GM04503 (cell line): ENCODE measurements around the gene MATN3.

Experiments used
- DNase-seq: peaks from one replicate; pipeline ENCODE4 v3.0.0-alpha.2; 2012; ENCODE audit warnings: low read depth

The MATN3 gene

GRCh38 chr2:20001361-20001863, 11.1 kb downstream of the MATN3 start:
- no peak for DNase-seq

GRCh38 chr2:19993731-19994130, 18.7 kb downstream of the MATN3 start:
- DNase-seq: no peak

DNA sequence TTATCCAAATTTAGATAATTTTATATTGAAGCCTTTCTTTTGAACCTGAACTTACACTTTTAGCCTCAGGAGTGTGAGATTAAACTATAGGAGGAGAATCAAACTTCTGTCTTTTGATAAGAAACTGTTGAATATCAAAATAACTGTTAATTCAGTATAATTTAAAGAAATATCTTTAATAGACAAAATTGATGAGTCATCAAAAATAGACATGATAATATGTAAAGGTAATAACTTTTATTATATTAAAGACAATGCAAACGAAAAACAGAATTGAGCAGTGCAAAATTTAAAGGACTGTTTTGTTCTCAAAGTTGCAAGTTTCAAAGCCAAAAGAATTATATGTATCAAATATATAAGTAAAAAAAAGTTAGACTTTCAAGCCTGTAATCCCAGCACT, 20.6 kb downstream of the MATN3 start:
- DNase-seq: no peak

GRCh38 chr2:19990416-19990728, 22.1 kb downstream of the MATN3 start:
- DNase-seq: no peak

DNA sequence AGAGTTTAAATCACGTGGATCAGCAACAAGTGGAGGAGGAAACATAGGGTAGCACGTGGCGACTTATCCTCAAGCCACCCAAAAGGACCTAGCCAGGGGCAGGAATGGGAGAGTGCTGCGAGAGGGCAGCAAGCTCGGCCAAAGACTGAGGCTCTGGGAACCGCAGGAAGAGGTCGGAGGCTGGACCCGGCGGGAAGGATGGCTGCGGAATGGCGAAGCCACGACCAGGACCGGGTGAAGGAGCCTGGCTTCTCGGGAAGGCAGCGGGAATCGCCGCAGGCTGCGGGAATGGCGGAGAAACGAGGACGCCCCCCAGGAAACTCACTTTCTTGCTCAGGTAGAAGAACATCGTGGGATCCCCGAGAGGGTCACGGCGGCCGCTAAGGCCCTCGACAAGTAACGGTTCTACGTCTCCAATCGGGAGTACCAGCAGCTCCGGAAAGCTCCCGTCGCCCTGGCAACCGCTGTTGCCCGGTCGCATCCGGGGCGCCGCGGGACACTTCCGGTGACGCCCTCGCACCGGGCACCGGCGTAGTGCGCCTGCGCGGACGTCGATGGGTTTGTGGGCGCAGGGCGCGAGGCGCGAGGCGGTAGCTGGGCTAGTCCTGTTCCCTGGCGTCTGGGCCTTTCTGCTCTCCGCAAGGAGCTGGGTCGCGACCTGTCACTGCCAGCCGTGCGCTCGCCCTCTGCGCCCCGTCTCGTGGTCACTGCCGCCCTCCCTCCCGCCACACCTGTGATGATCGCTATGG, 22.6 kb downstream of the MATN3 start, which contains the start of gene WDR35:
WDR35 (minus strand) TSS at position 439 of the 749 bp plus-strand sequence; CDS start at position 349, 90 bp downstream.
- DNase-seq: peak; percentile 49

DNA sequence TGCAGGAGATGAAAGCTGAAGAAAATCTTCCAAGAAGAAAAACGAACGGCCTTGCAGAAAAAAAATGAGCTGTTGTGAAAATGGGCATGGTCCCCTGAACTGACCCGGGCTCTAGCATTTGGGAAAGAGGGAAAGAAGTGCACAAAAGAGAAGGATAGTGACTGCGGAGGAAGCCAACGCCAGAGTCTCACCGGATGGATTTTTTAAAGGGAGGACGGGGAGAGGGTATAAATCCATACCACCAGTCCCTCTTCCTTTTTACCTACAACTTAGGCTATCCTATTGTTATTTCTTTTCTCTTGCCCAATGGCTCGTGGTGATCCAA, 23.2 kb downstream of the MATN3 start:
- no peak for DNase-seq

DNA sequence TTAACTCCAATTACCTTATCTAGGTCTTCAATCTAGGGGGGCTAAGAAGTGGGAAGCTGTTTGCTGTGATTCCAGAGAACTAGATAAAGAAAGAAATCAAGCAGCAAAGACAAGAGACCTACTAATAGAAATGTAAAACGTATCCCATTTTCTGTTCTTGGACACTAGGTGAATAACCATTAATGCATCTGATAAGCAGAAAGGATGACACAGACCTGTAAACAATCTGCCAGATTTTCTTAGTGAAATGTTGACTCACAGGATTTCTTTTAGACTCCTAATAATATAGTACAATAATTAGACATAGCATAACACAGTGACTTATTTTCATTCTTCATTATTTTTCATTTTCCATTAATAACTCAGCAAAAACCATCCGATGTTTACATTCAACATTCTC, 23.9 kb downstream of the MATN3 start:
- no peak for DNase-seq

GRCh38 chr2:19987936-19988335, 24.5 kb downstream of the MATN3 start:
- no peak for DNase-seq

- no peak for DNase-seq
Observed at GRCh38 chr2:19982268-19982667, 30.2 kb downstream of the MATN3 start.

GRCh38 chr2:19979932-19980331, 32.5 kb downstream of the MATN3 start:
- no peak for DNase-seq

- no peak for DNase-seq
Observed at GRCh38 chr2:19973466-19973865, 39.0 kb downstream of the MATN3 start.

GRCh38 chr2:19971691-19972090, 40.8 kb downstream of the MATN3 start:
- no peak for DNase-seq

DNA sequence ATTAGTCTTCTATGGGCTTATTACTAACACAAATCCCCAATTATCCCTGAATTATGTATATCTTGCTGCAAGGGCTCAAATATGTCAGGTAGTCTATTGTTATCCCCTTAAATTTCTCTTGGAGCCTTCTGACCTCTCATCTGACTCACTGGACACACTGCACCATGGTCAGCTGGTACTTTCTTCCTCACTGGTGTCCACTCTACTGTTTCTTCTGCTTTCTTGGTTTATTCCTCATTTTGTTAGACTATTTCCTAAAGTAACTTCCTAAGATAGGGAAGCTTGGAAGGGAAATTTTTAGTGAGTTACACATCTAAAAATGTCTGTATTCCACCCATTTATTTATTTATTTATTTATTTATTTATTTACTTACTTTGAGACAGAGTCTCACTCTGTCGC, 49.1 kb downstream of the MATN3 start:
- no peak for DNase-seq

DNA sequence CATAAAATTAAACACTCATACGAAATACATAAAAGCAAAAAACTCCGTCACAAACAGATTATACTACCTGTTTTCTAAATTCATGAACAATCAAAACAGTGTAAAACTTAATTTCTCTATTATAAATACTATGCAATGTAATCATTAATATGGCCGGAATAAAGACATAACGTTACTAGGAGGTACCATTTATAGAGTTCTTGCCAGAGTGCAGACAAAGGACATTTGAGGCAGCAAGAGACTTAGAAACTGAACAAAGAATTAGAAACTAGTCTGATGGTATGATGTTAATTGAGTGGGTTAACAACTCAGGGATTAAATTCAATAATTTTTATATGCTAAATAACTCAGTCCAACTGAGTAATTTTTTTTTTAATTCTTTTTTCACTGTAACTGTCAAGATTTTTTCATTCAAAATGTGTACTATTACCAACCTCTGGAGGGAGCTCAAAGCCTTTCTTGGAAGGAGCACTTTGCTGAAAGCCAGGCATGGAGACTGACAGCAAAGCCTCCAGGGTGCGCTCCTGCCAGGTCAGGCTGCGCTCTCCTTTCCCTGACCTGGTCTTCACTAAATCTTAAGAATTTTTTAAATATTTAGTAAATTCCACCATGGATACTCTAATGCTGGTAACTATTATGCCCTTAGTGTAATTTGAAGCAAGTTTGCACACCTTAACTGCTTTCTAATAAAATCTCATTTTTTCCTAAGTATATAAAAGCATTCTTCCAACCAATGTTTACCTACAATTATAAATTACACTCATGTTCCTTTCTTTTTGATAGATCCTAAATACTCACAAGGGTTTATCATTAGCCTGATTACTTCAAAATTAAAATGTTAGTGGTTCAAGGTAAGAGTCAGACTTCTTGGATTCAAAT, 56.7 kb downstream of the MATN3 start:
- DNase-seq: peak; percentile 17

DNA sequence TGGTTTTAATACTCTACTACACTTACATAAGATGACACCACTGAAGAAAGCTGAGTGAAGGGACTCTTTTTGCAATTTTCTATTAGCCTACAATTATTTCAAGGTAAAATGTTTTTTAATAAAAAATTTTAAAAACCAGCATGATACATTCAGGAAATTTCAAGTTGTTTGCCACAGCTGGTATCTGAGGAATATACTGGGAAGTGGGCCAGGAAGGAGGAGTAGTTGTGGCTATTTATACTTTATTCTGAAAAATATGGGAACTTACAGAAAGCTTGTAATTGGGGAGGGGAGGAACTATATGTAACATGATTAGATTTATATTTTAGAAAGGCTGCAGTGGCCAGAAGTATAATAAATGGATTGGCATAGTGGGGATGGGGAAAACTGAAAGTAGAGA, 63.4 kb downstream of the MATN3 start:
- DNase-seq: peak; percentile 4

DNA sequence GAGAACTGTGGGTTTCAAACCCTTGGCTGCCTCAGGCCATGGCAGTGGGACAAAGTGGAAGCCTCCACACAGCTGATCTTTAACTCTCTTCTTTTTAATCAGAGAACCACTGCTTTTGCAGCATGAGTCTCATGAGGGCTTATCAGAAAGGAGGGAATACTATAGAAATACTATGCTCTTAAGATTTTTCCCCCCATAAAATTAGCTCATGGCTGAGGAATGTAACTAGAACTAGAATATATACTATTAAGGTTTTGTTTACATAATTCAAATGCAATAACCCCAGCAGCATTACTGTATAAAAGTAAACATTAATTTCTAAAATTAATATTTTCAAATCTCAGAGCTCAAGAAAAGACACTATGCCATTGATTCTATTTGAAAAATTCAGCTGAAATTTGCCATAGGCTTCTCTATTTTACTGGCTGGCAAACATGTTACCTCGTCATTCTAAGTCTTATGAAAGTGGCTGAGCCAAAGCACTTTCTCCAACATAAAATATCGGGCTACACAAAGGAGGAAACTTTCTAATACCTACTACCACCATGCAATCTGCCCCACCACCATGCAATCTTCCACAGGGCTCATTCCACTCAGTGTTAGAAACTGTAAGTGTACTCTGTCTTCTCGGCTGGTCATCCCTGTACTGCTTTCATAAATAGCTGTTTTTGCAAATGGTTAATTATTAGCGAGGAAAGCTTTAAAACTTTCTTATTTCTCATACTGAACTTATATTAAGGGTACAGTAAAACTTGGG, 65.1 kb downstream of the MATN3 start:
- no peak for DNase-seq

DNA sequence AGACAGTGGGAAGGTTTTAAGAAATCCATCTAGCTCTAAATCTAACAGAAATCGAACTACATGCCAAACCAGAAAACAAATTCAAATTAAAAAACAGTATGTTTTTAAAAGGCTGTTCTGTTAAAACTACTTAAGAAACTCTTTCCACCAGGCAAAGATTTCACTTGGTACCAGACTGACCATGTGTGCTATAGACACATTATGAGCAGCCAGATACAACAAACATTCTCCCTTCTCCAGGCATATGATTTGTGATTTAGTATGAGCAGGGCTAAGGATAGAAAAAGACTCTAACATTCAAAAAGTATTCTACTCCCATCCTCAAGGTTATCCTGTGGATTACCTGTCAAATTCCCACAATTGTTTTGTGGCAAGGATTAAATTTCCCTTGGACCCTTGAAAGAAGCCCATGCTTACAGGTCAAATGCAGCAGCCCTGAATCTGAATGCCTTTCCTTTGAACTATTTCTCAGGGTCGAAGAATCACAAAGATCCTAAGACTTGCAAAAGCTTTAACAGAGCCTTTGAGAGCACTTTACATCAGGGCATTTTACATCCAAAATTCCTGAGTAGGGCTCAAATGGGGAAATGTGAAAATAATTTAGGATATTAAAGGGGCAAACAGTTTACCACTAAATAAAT, 68.1 kb downstream of the MATN3 start:
- no peak for DNase-seq

- DNase-seq: no peak
Observed at GRCh38 chr2:19943189-19943588, 69.3 kb downstream of the MATN3 start.

- no peak for DNase-seq
Observed at GRCh38 chr2:19942199-19942598, 70.3 kb downstream of the MATN3 start.
